Measurements from ENCODE around the gene ODC1. TPM values are rescaled to one million over a fixed set of nuclear protein-coding genes. Genes with fewer than 3 reads are reported as not detected.

ODC1 gene
- total and polyA plus RNA-seq, 10 donors: 28.9 to 84.3 (median 63.4) TPM

- Histone ChIP-seq H3K27ac (peak overlapping the region in 2 of 8 donors; percentile 26 to 64), H3K27me3 (replicated peaks in 1 of 7) (no peaks in the 10 kb centered on the region), H3K4me1 (no peaks in the 10 kb centered on the region), H3K9me3 (no peaks in the 10 kb centered on the region), H3K4me3 (no peak overlapping the region), H3K36me3 (peaks cover 3 to 82% (median 55%) of the 10 kb centered on the region in 6 donors)
- WGBS, 5 donors: 69 to 80% (median 75%) methylated on average over 7 to 10 of the region's 10 CpGs
- intact Hi-C loops (cut with DNase I; ENCODE audit: low total_unique reads): no loop called here
- DNase-seq: peak; percentile 64
- TF ChIP-seq, protein P1, sequence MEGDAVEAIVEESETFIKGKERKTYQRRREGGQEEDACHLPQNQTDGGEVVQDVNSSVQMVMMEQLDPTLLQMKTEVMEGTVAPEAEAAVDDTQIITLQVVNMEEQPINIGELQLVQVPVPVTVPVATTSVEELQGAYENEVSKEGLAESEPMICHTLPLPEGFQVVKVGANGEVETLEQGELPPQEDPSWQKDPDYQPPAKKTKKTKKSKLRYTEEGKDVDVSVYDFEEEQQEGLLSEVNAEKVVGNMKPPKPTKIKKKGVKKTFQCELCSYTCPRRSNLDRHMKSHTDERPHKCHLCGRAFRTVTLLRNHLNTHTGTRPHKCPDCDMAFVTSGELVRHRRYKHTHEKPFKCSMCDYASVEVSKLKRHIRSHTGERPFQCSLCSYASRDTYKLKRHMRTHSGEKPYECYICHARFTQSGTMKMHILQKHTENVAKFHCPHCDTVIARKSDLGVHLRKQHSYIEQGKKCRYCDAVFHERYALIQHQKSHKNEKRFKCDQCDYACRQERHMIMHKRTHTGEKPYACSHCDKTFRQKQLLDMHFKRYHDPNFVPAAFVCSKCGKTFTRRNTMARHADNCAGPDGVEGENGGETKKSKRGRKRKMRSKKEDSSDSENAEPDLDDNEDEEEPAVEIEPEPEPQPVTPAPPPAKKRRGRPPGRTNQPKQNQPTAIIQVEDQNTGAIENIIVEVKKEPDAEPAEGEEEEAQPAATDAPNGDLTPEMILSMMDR (IDR thresholded peaks at IDR 0.05 in 8 of 11, conservative IDR thresholded peaks at IDR 0.05 in 3 of 11): no peak
- no peak for TF ChIP-seq POLR2AphosphoS5 (IDR thresholded peaks at IDR 0.05)
- no peak for TF ChIP-seq POLR2A (IDR thresholded peaks at IDR 0.05)
These were observed 22.4 kb downstream of the ODC1 start for GRCh38 chr2:10425699-10426098.

GRCh38 chr2:10424916-10425505 lies 23.1 kb downstream of the ODC1 start:
- Histone ChIP-seq H3K9me3 (no peaks in the 10 kb centered on the region), H3K4me1 (no peaks in the 10 kb centered on the region), H3K36me3 (peaks cover 3 to 88% (median 61%) of the 10 kb centered on the region in 6 donors), H3K27ac (peak overlapping the region in 1 of 8 donors; percentile 25), H3K27me3 (replicated peaks in 1 of 7) (no peaks in the 10 kb centered on the region), H3K4me3 (no peak overlapping the region)
- TF ChIP-seq POLR2AphosphoS5 (IDR thresholded peaks at IDR 0.05): no peak
- TF ChIP-seq POLR2A (IDR thresholded peaks at IDR 0.05): no peak
- TF ChIP-seq, protein P1 (IDR thresholded peaks at IDR 0.05 in 8 of 11, conservative IDR thresholded peaks at IDR 0.05 in 3 of 11): no peak
- intact Hi-C loops (cut with DNase I; ENCODE audit: low total_unique reads): no loop called here
- WGBS, 5 donors: 84 to 100% (median 89%) methylated on average over 2 to 8 of the region's 8 CpGs
- peak; percentile 59 for DNase-seq

DNA sequence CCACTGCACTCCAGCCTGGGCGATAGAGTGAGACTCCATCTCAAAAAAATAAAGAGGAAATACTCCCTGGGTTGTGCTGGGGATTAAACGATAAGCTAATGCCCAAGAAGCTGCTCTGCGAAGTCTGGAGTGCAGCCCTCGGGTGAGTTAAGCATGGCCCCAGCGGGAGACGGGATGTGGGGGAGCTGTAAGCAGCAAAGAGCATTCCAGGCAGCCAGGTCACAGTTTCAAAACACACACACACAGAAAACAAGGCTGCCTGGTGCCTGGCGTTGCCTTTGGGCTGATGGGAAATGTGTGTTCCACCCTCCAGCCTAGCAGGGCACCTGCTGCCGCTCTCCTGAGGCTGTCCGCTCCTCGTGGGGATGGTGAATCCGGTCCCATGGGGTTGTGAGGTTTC lies 24.1 kb downstream of the ODC1 start:
- Histone ChIP-seq H3K27me3 (replicated peaks in 1 of 7) (no peaks in the 10 kb centered on the region), H3K27ac (peak overlapping the region in 1 of 8 donors; percentile 15), H3K4me1 (no peaks in the 10 kb centered on the region), H3K36me3 (peaks cover 3 to 98% (median 68%) of the 10 kb centered on the region in 6 donors), H3K4me3 (no peak overlapping the region), H3K9me3 (no peaks in the 10 kb centered on the region)
- DNase-seq: peak; percentile 55
- intact Hi-C loops (cut with DNase I; ENCODE audit: low total_unique reads): no loop called here
- WGBS, 5 donors: 83 to 98% (median 87%) methylated on average over 10 to 11 of the region's 11 CpGs
- TF ChIP-seq POLR2AphosphoS5 (IDR thresholded peaks at IDR 0.05): peak in 1 of 3 donors; percentile 49
- TF ChIP-seq, protein P1 (IDR thresholded peaks at IDR 0.05 in 8 of 11, conservative IDR thresholded peaks at IDR 0.05 in 3 of 11): no peak
- no peak for TF ChIP-seq POLR2A (IDR thresholded peaks at IDR 0.05)

DNA sequence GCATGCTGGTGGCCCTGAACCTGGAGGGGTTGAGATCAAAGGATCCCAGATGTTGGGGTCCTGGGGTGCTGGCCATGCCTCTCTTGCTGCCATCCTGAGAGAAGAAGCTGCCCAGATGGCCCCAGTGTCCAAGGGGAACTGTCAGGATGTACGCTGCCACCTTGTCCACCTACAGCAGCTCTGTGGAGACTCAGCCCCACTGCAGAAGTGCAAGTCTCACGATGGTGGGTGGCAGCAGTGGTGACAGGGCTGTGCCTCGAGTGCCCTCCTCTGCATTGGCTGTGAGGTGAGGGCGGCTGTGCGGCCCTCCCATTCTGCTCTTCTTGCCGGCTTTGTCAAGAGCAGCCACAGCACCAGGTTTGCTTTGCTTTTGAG lies 24.7 kb downstream of the ODC1 start:
- WGBS, 5 donors: 76 to 100% (median 88%) methylated on average over 5 to 6 of the region's 6 CpGs
- Histone ChIP-seq H3K4me3 (no peak overlapping the region), H3K36me3 (peaks cover 3 to 95% (median 68%) of the 10 kb centered on the region in 6 donors), H3K27me3 (replicated peaks in 1 of 7) (no peaks in the 10 kb centered on the region), H3K4me1 (peaks cover 0 to 4% (median 0%) of the 10 kb centered on the region in 6 donors), H3K27ac (no peak overlapping the region), H3K9me3 (no peaks in the 10 kb centered on the region)
- TF ChIP-seq, protein P1 (IDR thresholded peaks at IDR 0.05 in 8 of 11, conservative IDR thresholded peaks at IDR 0.05 in 3 of 11): no peak
- TF ChIP-seq POLR2AphosphoS5 (IDR thresholded peaks at IDR 0.05): no peak
- peak; percentile 59 for DNase-seq
- intact Hi-C loops (cut with DNase I; ENCODE audit: low total_unique reads): no loop called here

All from spleen (tissue), 11 donors.